AML-193 (cell line): ENCODE results near the gene FAM193A.
"Not testable (repeated sequence)": the region's sequence is repeated elsewhere in the genome, so short reads cannot be mapped to it uniquely, and the experiment has no call there.

ENCODE experiments used
- DNase-seq, 2 experiments: peaks; one replicate each; lab custom pipeline; 2025; lab: John Stamatoyannopoulos, UW

Gene FAM193A

GRCh38 chr4:2514944-2515343, 21.5 kb upstream of the FAM193A start:
- DNase-seq: not testable (repeated sequence)

- no peak for DNase-seq
These were observed 20.5 kb upstream of the FAM193A start for GRCh38 chr4:2515830-2516550.

- no peak for DNase-seq
These were observed 19.8 kb upstream of the FAM193A start for GRCh38 chr4:2516635-2517034.

- DNase-seq: no peak
These were observed 9.9 kb upstream of the FAM193A start for GRCh38 chr4:2526559-2526958.

GRCh38 chr4:2534904-2535375, 1.5 kb upstream of the FAM193A start:
- no peak for DNase-seq

DNA sequence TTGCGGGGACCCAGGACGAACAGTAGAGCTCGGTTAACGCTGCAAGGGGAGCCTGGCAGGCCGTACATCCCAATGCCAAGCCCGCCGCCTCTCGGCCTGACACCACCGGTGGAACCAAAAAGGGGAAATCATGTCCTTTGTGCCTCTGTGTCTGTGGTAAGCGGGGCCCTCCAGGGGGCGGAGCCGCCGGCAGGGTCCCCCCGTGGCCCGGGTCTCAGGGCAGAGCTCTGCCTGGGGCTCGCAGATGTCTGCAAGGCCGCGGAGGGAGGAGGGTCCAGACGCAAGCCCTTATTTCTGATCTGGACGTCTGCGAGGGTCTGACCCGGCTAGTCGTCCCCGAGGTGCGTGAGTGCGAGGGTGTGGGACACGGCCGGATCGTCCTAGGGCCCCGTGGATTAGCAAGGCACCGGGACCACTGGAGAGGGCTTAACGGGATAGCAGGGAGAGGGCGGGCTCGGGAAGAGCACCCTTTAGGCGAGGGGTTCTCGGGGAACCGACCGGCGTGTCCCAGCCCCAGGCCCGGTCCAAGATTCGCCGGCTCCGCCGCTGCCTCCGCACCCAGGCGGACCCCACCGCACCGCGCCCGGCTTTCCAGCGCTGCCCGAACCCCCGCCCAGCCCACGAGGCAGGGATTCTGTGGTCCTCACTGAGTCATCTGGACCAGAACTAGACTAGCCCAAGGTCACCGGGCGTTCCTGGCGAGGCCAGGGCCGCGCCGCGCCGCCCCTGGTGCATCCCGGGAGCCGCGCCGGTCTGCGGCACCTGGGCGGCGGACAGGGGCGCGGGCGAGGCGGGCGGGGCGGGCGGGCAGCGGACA, 863 bp upstream of the FAM193A start:
- DNase-seq: peak; percentile 50 to 53

DNA sequence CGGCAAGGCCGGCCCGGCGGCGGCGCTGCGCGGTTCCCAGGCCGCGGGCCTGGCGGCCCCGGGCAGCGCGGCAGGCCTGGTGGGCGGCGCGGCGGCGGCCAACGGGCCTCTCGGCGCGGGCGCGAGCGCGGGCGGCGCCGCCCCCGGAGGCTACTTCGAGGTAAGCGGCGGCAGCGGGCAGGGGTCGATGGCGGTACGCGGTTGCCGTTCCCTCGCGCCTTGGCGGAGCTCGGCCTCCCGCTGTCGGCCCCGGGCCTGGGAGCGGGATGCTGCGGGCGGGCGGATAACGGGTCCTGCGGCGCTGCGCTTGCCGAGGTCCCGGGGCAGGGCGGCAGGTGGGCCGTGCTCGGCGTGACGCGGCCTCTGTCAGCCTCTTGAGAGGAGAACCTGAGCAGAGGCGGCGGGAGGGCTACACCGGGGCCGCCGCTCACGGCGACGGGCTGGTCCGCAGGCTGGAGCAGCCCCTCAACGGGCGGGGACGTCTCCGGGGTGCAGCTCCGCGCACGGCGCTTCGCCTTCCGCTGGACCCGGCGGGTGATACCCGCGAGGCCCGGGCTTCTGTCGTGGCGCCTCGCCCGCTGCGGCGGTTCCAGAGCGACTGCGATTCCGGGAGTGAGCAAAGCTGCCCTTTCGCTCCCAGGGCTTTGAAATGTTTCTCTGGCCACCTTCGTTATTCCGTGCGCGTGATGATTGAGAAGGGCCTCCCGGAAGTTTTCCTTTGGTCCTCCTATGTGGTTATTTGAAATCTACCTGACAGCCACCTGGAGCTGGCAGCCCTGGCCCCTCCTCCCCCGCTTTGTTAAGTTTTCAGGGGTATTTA, 774 bp downstream of the FAM193A start:
- DNase-seq: peak in 1 of 2 experiments; percentile 25

DNA sequence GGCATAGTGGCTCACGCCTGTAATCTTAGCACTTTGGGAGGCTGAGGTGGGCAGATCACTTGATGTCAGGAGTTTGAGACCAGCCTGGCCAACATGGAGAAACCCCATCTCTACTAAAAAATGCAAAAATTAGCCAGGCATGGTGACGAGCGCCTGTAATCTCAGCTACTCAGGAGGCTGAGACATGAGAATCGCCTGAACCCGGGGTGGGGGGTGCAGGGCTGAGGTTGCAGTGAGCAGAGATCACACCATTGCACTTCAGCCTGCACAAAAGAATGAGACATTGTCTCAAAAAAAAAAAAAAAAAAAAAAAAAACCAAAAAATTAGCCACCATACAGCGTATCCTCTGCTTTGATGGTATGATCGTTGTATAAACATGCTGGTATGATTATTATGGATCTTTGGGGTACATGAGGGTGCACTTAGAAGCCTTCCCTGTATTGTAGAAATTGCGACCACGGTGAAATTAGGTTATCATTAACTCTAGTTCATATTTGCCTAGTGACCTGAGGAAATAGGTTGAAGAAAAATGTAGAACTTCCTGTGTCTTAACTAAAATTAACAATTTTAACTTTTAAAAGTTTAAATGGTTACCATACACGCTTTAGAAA, 7.2 kb downstream of the FAM193A start:
- not testable (repeated sequence) for DNase-seq

DNA sequence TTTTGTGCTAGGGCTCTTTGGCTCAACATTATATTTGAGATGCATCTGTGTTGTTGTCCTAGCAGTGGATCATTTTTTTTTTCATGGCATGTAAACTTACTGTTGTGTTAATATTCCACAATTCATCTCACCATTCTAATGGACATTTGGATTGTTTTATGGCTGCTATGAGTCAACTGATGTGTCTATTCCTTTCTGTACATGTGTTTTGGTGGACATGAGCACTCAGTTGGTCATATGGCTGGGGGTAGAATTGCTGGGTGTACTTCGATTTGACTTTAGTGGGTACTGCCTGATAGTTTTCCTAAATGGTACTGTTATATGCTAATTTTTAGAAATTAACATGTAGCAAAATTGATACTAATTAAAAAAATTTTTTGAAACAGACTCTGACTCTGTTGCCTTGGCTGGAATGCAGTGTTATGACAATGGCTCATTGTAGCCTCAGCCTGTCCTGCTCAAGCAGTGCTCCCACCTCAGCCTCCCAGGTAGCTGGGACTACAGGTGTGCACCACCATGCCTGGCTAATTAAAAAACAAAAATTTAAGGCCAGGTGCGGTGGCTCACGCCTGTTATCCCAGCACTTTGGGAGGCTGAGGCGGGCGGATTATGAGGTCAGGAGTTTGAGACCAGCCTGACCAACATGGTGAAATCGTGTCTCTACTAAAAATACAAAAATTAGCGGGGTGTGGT, 9.0 kb downstream of the FAM193A start:
- no peak for DNase-seq

DNA sequence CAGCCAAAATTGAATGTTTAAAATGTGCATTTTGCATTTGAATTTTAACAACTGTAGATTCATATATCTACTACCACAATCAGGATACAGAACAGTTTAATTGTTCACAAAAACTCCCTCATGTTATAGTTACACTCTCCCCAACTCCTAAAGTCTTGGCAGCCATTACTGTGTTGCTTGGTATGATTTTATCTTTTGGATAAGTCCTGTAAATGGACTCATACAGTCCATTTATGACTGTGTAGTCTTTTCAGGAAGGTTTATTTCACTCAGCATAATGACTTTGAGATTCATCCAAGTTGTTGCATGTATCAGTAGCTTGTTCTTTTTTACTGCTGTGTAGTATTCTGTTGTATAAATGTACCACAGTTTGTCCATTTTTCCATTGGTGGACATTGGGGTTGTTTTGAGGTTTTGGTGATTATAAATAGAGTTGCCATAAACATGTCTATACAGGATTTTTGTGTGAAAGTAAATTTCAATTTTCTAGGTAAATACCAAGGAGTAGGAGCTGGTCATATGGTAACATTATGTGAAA, 9.9 kb downstream of the FAM193A start:
- DNase-seq: no peak

DNA sequence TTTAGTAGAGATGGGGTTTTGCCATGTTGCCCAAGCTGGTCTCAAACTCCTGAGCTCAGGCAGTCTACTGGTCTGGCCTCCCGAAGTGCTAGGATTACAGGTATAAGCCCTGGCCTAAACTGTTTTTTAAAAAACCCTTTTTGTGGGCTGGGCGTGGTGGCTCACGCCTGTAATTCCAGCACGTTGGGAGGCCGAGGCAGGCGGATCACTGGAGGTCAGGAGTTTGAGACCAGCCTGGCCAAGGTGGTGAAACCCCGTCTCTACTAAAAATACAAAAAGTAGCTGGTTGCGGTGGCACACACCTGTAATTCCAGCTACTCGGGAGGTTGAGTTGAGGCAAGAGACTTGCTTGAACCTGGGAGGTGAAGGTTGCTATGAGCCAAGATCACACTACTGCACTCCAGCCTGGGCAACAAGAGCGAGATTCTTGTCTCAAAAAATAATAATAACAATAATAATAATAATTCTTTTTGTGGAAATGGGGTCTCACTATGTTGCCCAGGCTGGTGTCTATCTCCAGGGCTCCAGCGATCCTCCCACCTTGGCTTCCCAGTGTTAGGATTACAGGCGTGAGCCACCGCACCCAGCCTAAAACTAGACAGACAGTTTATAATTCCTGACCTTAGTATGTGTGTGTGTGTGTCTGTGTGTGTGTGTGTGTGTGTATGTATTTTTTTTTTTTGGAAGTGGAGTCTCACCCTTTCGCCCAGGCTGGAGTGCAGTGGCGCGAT, 10.7 kb downstream of the FAM193A start:
- not testable (repeated sequence) for DNase-seq

DNA sequence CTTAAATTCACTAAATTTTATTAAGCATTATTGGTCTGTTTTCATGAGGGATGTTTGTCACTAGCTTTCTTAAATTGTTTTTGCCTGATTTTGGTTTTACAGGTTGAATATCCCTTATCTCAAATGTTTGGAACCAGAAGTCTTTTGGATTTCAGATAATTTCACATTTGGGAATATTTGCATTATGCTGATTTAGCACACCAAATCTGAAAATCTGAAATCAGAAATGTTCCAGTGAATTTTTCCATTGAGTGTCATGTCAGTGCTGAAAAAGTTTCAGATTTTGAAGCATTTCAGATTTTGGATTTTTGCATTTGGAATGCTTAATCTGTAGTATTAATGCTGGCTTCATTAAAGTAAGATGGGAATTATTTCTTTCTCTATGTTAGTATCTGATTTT, 14.7 kb downstream of the FAM193A start:
- DNase-seq: no peak

DNA sequence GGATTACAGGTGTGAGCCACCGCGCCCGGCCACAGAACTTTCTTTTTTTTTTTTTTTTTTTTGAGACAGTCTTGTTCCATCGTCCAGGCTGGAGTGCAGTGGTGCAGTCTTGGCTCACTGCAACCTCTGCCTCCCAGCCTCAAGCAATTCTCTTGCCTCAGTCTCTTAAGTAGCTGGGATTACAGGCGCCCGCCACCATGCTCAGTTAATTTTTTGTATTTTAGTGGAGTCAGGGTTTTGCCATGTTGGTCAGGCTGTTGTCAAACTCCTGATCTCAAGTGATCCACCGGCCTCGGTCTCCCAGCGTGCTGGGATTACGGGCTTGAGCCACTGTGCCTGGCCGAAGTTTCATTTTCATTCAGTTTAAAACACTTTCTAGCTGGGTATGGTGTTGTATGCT, 16.4 kb downstream of the FAM193A start:
- no peak for DNase-seq

GRCh38 chr4:2558301-2558700, 21.9 kb downstream of the FAM193A start:
- DNase-seq: no peak

- no peak for DNase-seq
These were observed 23.7 kb downstream of the FAM193A start for GRCh38 chr4:2560167-2560566.

DNA sequence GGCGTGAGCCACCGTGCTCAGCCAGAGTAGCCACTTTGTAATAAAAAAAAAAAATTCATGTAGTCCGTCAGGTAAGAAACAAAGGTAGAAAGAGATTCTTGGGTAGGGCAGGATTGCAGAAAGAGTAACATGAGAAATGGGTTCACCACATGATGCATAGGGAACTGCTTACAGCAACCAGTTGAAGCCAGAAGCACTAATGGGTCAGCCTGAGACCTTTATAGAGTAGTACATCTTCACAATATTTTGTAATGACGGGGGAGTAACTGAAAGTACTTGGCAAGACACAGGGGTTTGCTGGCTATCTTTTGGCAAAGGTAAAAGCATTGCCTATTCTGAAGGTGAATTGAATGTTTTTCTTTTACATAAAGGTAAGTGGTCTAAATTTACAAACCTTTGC, 29.1 kb downstream of the FAM193A start:
- no peak for DNase-seq

GRCh38 chr4:2570036-2570435, 33.6 kb downstream of the FAM193A start:
- no peak for DNase-seq

DNA sequence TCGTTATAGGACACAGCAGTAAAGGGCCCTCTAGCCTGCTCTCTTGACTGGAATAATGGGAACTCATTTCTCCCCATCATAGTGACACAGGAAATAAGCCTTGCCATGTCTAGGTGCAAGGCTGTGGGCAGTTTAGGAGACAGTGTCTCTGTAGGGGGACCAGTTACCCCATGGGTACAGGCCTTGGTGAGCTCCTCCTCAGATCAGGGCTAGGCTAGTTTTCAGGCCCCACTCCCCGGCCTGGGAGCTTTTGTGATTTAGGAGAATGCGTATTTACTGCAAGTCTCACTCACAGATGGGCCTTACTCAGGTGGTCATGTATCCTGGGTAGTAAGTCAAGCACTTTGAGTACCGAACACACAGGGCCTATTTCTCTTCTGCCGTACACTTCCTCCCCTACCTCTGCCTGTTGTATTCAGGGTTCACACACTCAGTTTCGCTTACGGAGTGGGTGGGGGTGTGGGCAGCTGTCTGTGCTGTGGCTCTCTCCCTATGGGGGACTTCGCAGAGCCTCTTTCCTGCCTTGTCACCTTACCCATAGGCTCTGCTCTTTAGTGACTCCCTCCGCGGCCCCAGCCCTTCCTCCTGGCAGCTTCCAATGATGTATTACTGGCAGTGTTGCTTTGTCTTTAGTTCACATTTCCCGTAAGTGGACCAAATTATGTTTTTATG, 34.2 kb downstream of the FAM193A start:
- DNase-seq: no peak

DNA sequence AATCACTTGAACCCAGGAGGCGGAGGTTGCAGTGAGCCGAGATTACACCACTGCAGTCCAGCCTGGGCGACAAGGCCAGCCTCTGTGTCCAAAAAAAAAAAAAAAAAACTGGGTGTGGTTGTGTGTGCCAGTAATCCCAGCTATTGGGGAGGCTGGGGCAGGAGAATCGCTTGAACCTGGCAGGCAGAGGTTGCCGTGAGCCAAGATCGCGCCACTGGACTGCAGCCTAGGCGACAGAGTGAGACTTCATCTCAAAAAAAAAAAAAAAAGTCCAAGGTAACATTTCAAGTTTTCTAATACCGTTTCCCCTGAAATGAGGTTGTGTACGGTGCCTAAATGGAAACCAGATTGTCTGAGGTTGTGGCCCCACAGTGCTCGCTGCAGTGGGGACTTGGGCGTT, 35.6 kb downstream of the FAM193A start:
- no peak for DNase-seq

- DNase-seq: no peak
These were observed 36.4 kb downstream of the FAM193A start for GRCh38 chr4:2572866-2573265.
